B cell (primary cell): ENCODE measurements around the gene AK1. TPM values are rescaled to one million over a fixed set of nuclear protein-coding genes. Genes with fewer than 3 reads are reported as not detected.
A peak's percentile ranks its signal among the peaks of the same experiment; 100 is the strongest.

Experiments used
- ATAC-seq: fragments of 200-7000 bp; cut with Tn5 transposase; one replicate; pipeline ENCODE4 v1.10.0; 2021; ENCODE audit warnings: low read depth, mild to moderate bottlenecking, moderate number of reproducible peaks, moderate library complexity
- CTCF ChIA-PET: fragments of 350-600 bp; sonication (Branson Sonifier 250); formaldehyde crosslinking; loops from one replicate; lab custom pipeline; 2021; ENCODE audit warnings: antibody characterized with exemption, inconsistent platforms; lab: Charles Lee
- POLR2A ChIA-PET: fragments of 350-600 bp; sonication (Branson Sonifier 250); formaldehyde crosslinking; loops from one replicate; lab custom pipeline; 2021; ENCODE audit warnings: antibody characterized with exemption; lab: Charles Lee
- DNase-seq: peaks from one replicate; pipeline ENCODE4 v3.0.0; 2013
- H2AFZ ChIP-seq: 2 replicates; pipeline ENCODE4 v1.6.1; 2012; ENCODE audit warnings: mild to moderate bottlenecking, low read depth, low read length; ENCODE audit not compliant: insufficient read depth, poor library complexity, severe bottlenecking
- H3K27ac ChIP-seq, 2 donors: 1 replicate in 1 of 2; 2 replicates in 1 of 2; pipeline ENCODE4 v1.5.1; 2012 to 2013; ENCODE audit warnings: low read length in 2 of 2, mild to moderate bottlenecking in 2 of 2, moderate library complexity in 1 of 2
- H3K27me3 ChIP-seq, 4 experiments: fragments of 200-600 bp in 1 of 4; sonication (generic) in 1 of 4; replicated peaks in 1 of 4; 1 replicate in 2 of 4; 2 replicates in 2 of 4; pipeline versions ENCODE4 v1.6.1 to v1.7.0; 2013 to 2016; ENCODE audit warnings: low read length in 3 of 4, mild to moderate bottlenecking in 2 of 4, mixed read lengths in 1 of 4, moderate library complexity in 1 of 4; ENCODE audit not compliant: insufficient read depth in 4 of 4, control insufficient read depth in 3 of 4; ENCODE audit errors: control extremely low read depth in 1 of 4
- H3K36me3 ChIP-seq, 2 experiments: replicated peaks in 1 of 2; 1 replicate in 1 of 2; 2 replicates in 1 of 2; pipeline versions ENCODE4 v1.6.1 to v1.7.1; 2013; ENCODE audit warnings: low read length in 1 of 2; ENCODE audit not compliant: insufficient read depth in 2 of 2, control insufficient read depth in 1 of 2; ENCODE audit errors: control extremely low read depth in 1 of 2, extremely low read depth in 1 of 2
- H3K4me1 ChIP-seq, 2 donors: fragments of 200-600 bp in 1 of 2; sonication (generic) in 1 of 2; 1 replicate in 1 of 2; 2 replicates in 1 of 2; pipeline versions ENCODE4 v1.5.1 to v1.6.1; 2013 to 2017; ENCODE audit warnings: low read length in 2 of 2; ENCODE audit not compliant: control insufficient read depth in 2 of 2, insufficient read depth in 2 of 2
- H3K4me2 ChIP-seq: replicated peaks from 2 replicates; pipeline ENCODE3; 2012; ENCODE audit warnings: mild to moderate bottlenecking, low read depth, low read length; ENCODE audit not compliant: poor library complexity, severe bottlenecking
- H3K4me3 ChIP-seq, 5 experiments: fragments of 200-600 bp in 1 of 5; sonication (generic) in 1 of 5; 1 replicate in 3 of 5; 2 replicates in 2 of 5; pipeline versions ENCODE4 v1.5.1 to v1.7.0; 2011 to 2016; ENCODE audit warnings: low read length in 4 of 5, mild to moderate bottlenecking in 4 of 5, low read depth in 2 of 5, control low read depth in 1 of 5, moderate library complexity in 1 of 5; ENCODE audit not compliant: insufficient read depth in 1 of 5; ENCODE audit errors: control extremely low read depth in 1 of 5, extremely low read depth in 1 of 5
- H3K79me2 ChIP-seq: fragments of 200-600 bp; sonication (generic); one replicate; pipeline ENCODE4 v1.6.0; 2016; ENCODE audit warnings: low read length; ENCODE audit not compliant: control insufficient read depth, insufficient read depth
- H3K9ac ChIP-seq: fragments of 200-600 bp; sonication (generic); 2 replicates; pipeline ENCODE4 v1.6.1; 2017; ENCODE audit warnings: mild to moderate bottlenecking, low read length, moderate library complexity
- H3K9me3 ChIP-seq, 3 donors: one replicate each; pipeline versions ENCODE4 v1.6.1 to v1.7.1; 2013; ENCODE audit warnings: low read length in 2 of 3; ENCODE audit not compliant: control insufficient read depth in 2 of 3, insufficient read depth in 1 of 3; ENCODE audit errors: control extremely low read depth in 1 of 3
- H4K20me1 ChIP-seq: 2 replicates; pipeline ENCODE4 v1.6.0; 2012; ENCODE audit warnings: mild to moderate bottlenecking, low read length; ENCODE audit not compliant: insufficient read depth, control insufficient read depth, poor library complexity, severe bottlenecking
- H3K27ac Mint-ChIP-seq: one replicate; pipeline ENCODE4 v1.8.0; 2021; ENCODE audit warnings: mixed read lengths
- H3K27me3 Mint-ChIP-seq: one replicate; pipeline ENCODE4 v1.8.0; 2021; ENCODE audit warnings: mixed read lengths
- H3K4me1 Mint-ChIP-seq: one replicate; pipeline ENCODE4 v1.8.0; 2021; ENCODE audit warnings: mixed read lengths
- H3K4me3 Mint-ChIP-seq: one replicate; pipeline ENCODE4 v1.8.0; 2021; ENCODE audit warnings: mixed read lengths
- H3K9me3 Mint-ChIP-seq: one replicate; pipeline ENCODE4 v1.8.0; 2022; ENCODE audit warnings: mixed read lengths; ENCODE audit not compliant: insufficient read depth
- CTCF ChIP-seq: fragments of 200-600 bp; IDR thresholded peaks from one replicate; pipeline ENCODE4 v1.8.0; 2022; ENCODE audit warnings: antibody characterized with exemption, mild to moderate bottlenecking
- EZH2 ChIP-seq: IDR thresholded peaks from 2 replicates; pipeline ENCODE4 v1.6.1; 2012; ENCODE audit warnings: borderline replicate concordance, low read depth, mild to moderate bottlenecking, moderate library complexity, low read length; ENCODE audit not compliant: insufficient read depth, poor library complexity, severe bottlenecking
- WGBS: methylation state at CpG from one replicate; pipeline ENCODE4 v1.1.5; 2013; ENCODE audit warnings: missing lambda C conversion rate; ENCODE audit not compliant: insufficient coverage; 5-methylcytosine and 5-hydroxymethylcytosine counted together
- intact Hi-C: fragments of 100-400 bp; cut with micrococcal nuclease; formaldehyde crosslinking; loops from one replicate; pipeline ENCODE4 v1.10.0; 2022
- polyA plus RNA-seq: library from polyadenylated mRNA; depleted of rRNA; stranded (reverse); fragments of >200 nt; gene quantifications from 2 replicates; pipeline ENCODE4 v1.2.3, GENCODE V29; 2012
- total RNA-seq, 2 donors: library from RNA; stranded (reverse); fragments of 120-200 nt in 1 of 2; gene quantifications; 1 replicate in 1 of 2; 2 replicates in 1 of 2; pipeline versions ENCODE4 v1.2.3 to v1.2.4, GENCODE V29; 2013 to 2022

Gene AK1
- total and polyA plus RNA-seq, 2 donors (not counting 1 experiment from before 2014, with no cell fraction given), result 28.0 to 31.8 TPM

DNA sequence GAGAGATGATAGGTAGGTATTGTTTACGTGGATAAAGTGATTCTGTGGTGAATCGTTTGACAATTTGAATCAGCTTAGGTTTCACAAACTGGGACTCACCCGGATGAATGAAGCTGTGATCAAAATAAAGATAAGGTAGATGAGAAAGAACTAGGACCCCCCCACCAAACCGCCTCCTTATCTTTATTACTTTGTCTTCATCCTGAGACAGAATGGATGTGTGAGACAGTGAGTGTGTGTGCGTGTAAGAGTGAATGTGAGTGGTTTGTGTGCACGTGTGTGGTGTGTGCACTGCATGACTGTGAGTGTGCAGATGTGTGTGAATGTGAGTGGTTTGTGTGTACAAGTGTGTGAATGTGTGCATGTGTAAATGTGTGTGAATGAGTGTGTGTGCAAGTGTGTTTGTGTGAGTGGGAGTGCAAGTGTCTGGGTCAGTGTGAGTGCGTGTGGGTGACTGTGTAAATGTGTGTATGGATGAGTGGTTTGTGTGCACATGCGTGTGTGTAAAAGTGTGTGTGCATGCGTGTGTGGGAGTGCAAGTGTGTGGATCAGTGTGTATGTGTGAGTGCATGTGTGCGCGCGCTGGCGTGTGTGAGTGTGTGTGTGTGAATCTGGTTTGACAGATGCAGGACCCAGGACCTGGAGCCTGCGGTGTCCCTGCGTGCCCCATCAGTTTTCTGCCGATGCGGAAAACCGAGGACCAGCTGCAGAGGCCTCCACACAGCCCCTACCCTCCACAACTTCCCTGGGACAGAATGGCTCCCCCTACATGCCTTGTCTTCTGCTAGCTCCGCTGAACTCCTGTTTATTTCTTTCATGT, 11.6 kb downstream of the AK1 start:
- POLR2A ChIA-PET, result interaction anchor here (0.8 to 1.8 kb wide), 7 partner anchors 12 to 95 kb away, joined by 3 to 7 read pairs (median 4); partner anchors contain the start of genes CDK9, FPGS and SH2D3C

More for the DNA sequence above, 11.6 kb downstream of the AK1 start:
- H3K27me3 Mint-ChIP-seq, result no peaks in the 10 kb centered on the region
- peaks cover 42 to 58% of the 10 kb centered on the region in 2 donors for H3K4me1 ChIP-seq
- no peaks in the 10 kb centered on the region for H3K36me3 ChIP-seq
- TF ChIP-seq EZH2, result no peak
- TF ChIP-seq CTCF, result no peak
- no peaks in the 10 kb centered on the region for H4K20me1 ChIP-seq
- CTCF ChIA-PET, result interaction anchor here (0.6 to 13.7 kb wide), 18 partner anchors 11 to 362 kb away, joined by 3 to 237 read pairs (median 4); partner anchors contain the start of genes CDK9, ENG, FPGS and SH2D3C
- H3K27ac Mint-ChIP-seq, result peak overlapping the region; percentile 93
- no peaks in the 10 kb centered on the region for H3K27me3 ChIP-seq
- no peaks in the 10 kb centered on the region for H3K9me3 Mint-ChIP-seq
- no peaks in the 10 kb centered on the region for H3K9me3 ChIP-seq
- peaks cover 49% of the 10 kb centered on the region for H3K4me1 Mint-ChIP-seq
- WGBS, result 73% methylated on average over 11 of the region's 19 CpGs
- intact Hi-C loops, result loop anchor here (2.0 kb wide), 1 partner anchor 63 kb away; the partner anchor contains the start of gene FPGS
- ATAC-seq (no peak), DNase-seq (peak; percentile 45)
- no peaks in the 10 kb centered on the region for H3K79me2 ChIP-seq
- H3K4me3 ChIP-seq, result no peak overlapping the region
- H3K9ac ChIP-seq, result no peak overlapping the region
- peak overlapping the region; percentile 63 to 73 for H3K27ac ChIP-seq
- H3K4me3 Mint-ChIP-seq, result peak overlapping the region; percentile 21
- peak overlapping the region; percentile 53 for H3K4me2 ChIP-seq
- H2AFZ ChIP-seq, result peak overlapping the region; percentile 70
